T-helper 1 cell (primary cell): ENCODE data around the gene OR13J1.
"Not testable (repeated sequence)": the region's sequence is repeated elsewhere in the genome, so short reads cannot be mapped to it uniquely, and the experiment has no call there.

ENCODE experiments used
- DNase-seq, 5 donors: peaks; one replicate each; pipeline ENCODE4 v3.0.0-alpha.2; 2012 to 2020
- total RNA-seq, 4 donors: gene quantifications; one replicate each; lab custom pipeline; 2026; lab: John Stamatoyannopoulos, UW

Gene OR13J1, protein sequence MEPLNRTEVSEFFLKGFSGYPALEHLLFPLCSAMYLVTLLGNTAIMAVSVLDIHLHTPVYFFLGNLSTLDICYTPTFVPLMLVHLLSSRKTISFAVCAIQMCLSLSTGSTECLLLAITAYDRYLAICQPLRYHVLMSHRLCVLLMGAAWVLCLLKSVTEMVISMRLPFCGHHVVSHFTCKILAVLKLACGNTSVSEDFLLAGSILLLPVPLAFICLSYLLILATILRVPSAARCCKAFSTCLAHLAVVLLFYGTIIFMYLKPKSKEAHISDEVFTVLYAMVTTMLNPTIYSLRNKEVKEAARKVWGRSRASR
- total RNA-seq, result 0 reads per million in 4 donors

DNA sequence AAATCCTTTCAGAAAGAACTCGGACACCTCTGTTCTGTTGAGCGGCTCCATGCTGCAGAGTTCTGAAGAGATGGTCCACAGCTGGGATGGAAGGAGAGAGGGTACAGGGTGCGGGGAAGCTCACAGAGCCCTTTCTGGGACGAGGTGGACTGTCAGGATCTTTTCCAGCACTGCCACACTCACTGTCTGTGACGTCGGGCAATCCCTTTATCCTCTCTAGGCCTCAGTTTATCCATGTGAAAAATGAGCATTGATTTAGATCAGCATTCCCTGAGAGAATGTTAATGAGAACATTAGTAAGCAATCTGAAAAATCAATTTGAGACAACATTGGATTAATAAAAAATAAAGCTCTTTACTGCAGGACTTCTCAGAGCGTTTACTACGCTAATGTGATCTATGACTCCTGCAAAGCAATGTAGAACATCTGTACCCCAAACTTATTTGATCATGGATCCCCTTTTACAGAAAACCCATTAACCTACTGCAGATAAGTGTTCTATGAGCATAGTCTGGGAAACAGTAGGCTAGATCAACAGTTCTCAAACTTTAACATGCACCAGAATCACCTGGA, at the start of gene OR13J1:
TSS of gene OR13J1 (minus strand) at position 51 of the 573 bp plus-strand sequence. CDS start at position 51, 0 bp downstream.
- no peak for DNase-seq

DNA sequence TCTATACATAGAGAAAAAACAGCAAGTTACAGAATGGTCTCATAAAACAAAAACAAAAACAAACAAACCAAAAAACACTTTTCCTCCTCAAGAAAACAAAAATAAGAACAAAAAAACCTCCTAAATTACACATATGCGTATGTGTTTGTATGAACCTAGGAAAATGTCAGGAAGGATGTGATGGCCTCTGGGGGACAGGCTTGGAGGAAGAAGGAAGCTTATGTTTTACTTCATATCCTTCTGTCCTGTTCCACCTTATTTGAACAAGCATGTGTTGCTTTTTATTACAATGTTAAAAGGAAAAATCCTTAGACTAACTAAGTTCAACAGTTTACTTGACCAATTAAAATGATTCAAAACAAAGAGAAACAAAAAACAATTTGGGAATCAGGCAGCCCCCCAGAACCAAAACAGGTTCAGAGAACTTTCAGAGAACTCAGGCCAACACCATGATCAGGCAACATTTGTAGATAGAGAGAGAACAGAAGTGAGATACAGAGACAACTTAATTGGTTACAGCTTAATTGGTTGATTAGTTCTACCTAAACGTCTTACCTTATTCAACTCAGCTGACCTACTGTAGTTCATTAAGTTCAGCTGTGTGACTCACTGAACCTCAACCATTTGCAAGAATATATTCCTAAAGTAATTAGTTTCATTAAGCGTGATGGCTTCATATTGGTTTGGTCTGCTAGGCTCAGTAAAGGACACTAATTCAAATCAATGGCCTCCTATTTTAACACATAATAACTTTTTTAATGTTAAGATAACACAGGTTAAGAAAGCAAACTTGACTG, 49.2 kb upstream of the OR13J1 start:
- no peak for DNase-seq

DNA sequence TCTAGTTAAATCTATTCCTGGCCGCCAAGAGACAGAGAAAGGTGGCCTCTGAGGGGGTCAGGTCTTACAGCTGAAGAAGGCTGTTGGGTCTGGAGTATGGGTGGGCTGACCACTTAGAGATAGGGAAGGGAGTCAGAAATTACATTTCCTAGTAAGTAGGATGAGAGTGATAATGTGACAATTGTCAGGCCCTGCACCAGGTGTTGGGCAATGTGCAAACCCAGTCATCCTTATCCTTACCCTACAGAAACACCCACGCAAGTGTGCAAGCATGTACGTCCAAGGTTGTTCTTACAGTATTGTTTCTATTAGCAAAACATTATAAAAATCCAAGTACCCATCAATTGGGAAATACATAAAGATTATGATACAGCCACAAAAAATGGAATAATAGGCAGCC, 48.6 kb upstream of the OR13J1 start:
- DNase-seq, result no peak

DNA sequence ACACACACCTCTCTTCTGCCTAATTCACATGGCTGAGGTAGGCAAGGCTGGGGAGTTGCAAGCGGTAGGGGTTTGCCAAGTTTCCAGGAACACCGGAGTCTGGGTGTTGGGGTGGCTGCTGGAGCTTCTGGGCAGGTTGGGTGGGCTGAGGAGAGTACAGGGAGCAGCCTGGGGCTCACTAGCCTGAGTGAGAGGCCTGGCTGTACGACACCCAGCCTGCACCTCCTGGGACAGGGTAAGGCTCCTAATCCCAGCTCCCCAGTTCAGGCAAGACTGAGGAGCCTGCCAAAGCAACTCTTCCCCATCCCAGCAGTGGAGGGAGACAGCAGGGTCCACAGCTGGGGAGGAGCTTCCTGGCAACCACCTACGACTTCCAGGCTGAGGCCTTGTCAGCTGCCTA, 47.1 kb upstream of the OR13J1 start:
- DNase-seq, result no peak

DNA sequence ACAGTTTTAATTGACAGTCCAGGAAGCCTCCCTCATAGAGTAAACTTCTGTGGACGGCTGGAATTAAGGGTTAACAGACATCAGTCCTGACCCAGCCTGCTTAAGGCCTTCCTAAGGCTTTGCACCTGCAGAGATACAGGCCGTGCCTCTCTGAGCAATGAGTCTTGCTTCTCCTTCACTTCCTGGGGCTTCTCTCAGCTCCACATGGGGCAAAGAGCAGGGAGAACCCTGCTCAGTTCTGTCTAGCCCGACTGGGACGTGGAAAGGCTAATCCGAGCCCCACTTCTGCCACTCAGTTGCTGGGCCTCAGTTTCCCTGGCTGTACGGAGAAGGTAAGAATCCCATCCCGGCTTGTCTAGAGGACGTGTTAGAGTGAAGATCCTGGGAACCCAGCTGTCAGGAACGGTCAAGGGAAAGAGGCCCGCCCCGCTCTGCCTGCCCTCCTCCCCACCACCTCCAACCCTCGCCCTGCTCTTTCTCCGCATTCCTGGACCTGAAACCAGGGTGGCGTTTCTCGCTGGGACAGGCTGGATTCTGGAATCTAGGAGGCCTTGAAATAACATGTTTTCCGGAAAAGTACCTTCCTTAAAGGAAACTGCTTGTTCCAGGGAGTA, 45.6 kb upstream of the OR13J1 start:
- DNase-seq, result no peak

DNA sequence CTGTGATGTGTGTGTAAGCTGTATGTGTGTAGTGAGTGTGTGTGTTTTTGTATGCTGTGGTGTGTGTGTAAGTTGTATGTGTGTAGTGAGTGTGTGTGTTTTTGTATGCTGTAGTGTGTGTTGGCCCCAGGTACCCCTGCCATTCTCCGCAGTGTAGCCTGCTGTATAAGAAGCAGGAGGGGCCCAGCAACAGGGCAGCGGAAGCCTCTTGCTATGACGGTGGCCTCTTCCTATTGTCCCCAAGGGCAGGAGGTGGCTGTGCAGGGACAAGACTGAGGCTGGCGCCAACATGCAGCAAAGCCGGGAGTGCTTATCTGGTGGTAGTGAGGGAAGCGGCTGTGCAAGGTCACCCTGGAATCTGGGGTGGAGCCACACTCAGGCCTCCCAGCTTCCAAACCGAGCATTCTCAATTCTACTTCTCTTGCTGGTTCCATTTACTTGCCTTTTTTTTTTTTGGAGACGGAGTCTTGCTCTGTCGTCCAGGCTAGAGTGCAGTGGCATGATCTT, 44.2 kb upstream of the OR13J1 start:
- DNase-seq, result peak in 1 of 5 donors; percentile 23

DNA sequence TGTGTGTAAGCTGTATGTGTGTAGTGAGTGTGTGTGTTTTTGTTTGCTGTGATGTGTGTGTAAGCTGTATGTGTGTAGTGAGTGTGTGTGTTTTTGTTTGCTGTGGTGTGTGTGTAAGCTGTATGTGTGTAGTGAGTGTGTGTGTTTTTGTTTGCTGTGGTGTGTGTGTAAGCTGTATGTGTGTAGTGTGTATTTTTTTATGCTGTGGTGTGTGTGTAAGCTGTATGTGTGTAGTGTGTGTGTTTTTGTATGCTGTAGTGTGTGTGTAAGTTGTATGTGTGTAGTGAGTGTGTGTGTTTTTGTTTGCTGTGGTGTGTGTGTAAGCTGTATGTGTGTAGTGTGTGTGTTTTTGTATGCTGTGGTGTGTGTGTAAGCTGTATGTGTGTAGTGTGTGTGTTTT, 43.2 kb upstream of the OR13J1 start:
- not testable (repeated sequence) for DNase-seq

DNA sequence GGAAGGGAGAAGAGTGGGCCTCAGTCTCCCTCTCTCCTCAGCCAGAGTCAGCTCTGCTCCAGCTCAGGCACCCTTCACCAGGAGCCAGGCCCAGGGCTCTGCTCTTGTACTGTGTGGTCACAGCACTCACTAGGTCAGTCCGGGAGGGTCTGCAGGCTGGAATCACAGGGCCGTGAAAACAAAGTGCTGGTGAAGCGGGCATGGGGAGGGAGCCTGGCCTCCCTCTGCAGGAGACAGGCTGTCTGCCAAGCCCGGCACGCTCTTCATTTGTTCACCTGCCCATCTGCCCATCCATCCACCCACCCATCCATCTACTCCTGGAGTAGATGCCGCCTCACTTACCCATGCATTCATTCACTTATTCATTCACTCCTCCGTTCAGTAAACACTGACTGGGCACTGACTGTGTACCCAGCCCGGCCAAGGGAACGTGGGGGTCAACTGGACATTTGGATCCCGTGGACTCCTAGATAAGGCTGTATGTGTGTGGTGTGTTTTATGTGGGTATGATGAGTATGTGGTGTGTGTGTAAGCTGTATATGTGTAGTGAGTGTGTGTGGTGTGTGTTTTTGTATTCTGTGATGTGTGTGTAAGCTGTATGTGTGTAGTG, 42.7 kb upstream of the OR13J1 start:
- DNase-seq, result no peak

DNA sequence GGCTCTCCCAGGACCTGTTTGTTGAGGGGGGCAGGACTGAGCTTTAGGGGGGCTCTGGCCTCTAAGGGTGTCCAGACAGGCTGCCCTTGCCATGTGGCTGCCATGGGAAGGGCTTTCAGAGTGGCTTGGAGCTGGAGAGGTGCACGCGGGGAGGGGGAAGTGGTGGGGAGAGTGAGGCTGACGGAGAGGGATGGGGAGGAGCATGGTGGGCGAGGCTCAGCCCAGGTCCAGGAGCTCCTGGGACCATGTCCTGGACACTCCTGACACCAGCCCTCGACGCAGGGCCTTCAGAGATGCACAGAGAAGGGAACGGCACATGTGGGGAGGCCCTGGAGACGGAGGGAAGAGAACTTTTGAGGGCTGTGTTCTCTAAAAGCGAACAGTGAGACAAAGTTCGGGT, 41.5 kb upstream of the OR13J1 start:
- DNase-seq, result no peak

DNA sequence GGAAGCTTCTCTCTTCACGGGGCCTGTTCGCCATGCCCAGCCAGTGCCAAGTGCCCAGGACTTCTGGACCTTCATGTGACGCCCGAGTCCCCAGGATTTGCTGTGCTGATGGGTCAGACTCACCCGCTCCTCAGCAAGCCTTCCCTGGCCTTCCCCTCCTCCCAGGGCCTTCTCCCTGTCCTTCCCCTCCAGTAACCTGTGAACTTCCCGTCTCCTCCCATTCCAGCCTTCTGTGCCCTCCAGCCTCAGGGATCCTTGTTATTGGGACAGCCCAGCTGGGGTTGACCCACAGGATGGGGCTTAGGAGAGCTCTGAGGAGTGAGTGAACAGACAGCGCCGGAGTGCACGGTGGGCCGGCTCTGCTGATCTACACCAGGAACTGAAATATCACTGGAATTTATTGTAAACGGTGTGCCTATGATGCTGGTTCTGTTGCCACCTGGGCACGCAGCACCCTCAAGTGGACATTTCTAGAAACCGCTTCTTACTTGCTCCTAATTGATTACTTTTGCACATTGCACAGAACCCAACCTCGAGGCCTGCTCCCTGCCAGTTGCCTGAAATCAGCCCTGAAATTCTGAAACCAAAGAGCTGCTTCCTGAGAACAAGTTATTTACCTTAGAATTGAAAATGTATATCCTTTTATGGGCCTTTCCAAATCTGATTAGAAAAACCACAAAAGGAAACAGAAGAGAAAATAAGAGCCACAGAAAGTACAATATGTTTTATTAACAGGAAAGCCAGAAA, 40.6 kb upstream of the OR13J1 start:
- peak in 3 of 5 donors; percentile 23 to 66 (median 34) for DNase-seq

DNA sequence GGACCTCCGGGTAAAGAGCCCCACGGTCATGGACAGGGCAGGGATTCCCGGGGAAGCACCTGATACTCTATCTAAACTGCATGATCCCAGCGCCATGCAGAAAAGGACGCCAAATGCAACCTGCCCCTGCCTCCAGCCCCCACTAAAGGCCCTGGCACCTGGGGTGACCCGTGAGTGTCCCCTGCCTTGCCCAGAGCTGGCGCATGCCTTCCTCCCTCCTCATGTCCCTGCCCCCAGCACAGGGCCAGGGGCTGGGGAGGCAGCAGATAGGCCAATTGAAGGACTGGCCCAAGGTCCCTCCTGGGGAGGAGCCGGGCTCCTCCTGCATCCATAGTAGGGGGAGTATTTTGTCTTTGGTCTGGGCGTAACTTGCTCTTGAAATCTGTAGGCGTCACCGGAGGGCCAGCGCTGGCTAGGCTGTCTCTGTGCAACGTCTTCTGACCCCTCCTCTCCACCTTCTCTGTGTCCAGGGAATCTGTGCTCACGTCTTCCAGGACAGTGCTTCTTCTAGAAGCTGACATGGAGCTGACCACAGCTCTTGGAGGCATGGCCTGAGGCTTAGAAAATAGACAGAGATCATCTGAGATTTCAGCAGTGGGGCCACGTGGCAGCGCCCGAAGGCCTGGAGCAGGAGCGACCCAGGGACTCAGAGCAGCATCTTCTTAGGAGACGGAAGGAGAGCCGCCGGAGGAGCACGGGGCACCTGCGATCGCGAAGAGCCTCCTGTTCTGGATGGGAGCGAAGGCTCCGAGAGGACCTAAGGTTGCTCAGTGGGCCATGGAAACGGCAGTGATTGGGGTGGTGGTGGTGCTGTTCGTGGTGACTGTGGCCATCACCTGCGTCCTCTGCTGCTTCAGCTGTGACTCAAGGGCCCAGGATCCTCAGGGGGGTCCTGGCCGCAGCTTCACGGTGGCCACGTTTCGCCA, 39.7 kb upstream of the OR13J1 start:
- DNase-seq, result no peak

DNA sequence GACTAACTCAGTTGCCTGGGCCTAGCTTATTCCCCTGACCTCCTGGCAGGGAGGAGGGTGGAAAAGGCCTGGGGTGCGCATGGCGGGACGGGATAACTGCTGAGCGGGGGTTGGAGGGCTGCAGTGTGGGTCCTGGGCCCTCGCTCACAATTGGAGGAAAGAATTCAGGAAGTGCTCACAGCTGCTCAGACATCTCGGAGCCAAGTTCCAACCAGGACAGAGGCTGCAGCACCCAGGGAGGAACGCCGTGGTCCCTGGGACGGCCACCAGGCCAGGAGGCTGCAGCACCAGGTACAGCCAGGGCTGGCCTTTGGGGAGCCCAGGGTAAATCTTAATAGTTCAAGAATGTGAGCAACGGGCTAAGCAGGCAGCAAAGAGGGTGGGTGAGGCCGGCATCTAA, 39.1 kb upstream of the OR13J1 start, which contains the start of gene SPAAR:
TSS of gene SPAAR (plus strand) at position 217 of the 400 bp plus-strand sequence. CDS start 974 bp downstream, outside the sequence.
- DNase-seq, result no peak

DNA sequence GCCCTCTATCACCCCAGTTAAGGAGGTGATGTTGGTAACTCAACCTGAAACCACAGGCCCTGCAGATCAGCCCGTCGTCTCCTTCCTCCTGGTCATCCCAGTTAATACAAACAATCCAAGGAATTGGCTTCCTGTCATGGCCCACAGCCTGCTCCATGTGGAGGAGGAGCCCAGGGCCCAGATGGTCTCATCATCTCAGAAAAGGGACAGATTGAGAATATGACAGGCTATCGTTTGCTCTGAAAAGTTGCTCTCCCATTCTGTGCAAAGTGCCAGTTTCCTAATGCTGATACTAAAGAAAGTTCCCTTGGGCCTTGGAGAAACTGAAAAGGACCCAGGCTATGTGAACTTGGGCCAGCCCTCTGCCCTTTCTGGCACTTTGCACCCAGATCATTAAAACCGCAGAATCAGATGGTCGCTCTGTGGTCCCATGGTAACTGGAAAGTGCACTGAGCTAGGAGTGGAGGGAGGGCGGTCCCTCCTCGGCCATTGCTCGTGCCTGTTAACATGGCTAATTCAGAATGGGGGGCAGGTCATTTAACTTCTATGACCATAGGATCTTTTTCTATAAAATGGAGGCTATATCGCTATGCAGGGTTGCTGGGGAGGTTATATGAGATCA, 38.4 kb upstream of the OR13J1 start:
- DNase-seq, result no peak

DNA sequence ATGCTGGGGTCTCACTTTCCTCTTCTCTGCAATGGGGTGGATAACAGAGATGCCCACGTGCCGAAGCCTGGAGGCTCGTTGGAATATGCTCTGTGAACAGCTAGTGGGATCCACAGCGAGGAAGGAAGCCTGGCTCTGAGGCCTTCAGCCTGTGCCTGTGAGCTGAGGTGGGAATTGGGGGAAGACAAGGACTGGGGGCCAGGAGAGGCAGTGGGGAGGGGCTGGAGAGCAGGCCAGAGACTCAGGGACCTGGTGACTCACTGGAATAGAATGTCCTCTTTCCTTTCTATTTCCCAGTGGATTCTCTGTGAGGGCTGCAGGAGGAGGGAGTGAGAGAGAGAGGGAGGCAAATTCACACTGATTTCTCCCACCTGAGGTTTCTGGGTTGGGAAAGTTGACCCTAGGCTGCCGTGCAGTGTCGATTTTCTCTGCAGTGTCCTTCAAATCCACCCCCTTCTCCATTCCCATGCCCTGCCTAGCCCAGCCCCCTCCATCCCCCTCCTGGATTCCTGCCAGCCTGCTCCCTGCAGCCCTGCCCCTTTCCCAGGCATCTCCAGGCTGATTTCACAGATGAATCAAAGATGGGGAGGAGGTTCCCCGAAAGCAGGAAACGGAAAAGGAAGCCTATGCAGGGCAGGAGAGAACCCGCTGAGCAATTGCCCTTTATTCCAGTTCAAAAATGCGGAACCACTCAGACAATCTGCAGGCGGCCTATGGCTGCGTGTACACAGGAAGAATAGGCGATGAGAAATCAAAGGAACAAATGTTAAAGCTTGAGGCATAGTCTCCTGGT, 37.7 kb upstream of the OR13J1 start:
- no peak for DNase-seq

DNA sequence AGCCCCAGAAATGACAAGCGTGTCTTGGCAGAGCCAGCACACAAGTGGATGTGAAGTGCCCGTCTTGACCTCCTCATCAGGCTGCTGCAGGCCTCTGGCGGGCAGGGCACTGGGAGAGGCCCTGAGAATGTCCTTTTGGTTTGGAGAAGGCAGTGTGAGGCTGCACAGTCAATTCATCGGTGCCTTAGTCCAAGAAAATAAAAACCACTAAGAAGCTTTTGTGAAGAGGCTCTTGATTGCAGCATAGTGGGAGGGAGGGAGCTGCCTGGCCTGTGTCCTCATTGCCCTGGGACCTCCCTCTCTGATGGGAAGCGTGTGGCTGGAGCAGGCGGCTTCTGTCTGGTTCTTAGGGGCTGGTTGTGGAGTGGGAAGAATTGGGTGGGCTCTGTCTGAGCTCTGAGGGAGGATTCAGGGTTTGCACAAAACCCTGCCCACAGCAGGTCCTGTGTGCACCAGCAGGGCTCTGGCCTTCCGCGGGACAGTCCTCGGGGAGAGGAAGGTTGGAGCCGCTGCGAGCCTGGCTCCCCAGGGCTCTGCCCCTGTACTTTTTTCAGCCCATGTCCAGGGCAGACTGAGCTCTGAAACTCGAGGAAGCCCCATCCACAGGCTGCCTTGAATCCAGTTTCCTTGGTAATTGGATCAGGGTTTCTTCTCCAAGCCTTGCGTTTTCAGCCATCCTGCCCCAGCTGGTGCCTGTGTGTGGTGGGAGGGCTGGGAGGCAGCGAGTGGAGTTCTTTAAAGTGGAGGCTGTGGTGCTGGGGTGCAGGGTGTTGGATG, 36.9 kb upstream of the OR13J1 start:
- DNase-seq, result no peak

DNA sequence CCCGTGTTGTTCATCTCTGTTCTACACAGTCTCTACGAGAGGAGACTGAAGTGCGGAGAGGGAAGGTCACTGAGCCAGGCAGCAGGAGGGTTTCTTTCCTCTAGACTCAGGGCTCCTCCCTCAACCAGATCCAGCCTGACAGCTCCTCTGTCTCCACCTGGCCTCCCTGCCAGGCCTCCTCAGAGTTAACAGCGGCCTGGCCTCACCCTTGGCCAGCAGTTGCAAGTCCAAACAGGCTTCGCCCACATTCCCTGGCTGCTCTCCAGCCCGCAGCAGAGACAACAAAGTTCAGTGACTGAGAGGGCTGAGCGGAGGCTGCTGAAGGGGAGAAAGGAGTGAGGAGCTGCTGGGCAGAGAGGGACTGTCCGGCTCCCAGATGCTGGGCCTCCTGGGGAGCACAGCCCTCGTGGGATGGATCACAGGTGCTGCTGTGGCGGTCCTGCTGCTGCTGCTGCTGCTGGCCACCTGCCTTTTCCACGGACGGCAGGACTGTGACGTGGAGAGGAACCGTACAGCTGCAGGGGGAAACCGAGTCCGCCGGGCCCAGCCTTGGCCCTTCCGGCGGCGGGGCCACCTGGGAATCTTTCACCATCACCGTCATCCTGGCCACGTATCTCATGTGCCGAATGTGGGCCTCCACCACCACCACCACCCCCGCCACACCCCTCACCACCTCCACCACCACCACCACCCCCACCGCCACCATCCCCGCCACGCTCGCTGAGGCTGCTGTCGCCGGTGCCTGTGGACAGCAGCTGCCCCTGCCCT, 35.9 kb upstream of the OR13J1 start, which contains the start of gene HRCT1:
TSS of gene HRCT1 (plus strand) at position 291 of the 768 bp plus-strand sequence. CDS start at position 377, 86 bp downstream.
- DNase-seq, result no peak

DNA sequence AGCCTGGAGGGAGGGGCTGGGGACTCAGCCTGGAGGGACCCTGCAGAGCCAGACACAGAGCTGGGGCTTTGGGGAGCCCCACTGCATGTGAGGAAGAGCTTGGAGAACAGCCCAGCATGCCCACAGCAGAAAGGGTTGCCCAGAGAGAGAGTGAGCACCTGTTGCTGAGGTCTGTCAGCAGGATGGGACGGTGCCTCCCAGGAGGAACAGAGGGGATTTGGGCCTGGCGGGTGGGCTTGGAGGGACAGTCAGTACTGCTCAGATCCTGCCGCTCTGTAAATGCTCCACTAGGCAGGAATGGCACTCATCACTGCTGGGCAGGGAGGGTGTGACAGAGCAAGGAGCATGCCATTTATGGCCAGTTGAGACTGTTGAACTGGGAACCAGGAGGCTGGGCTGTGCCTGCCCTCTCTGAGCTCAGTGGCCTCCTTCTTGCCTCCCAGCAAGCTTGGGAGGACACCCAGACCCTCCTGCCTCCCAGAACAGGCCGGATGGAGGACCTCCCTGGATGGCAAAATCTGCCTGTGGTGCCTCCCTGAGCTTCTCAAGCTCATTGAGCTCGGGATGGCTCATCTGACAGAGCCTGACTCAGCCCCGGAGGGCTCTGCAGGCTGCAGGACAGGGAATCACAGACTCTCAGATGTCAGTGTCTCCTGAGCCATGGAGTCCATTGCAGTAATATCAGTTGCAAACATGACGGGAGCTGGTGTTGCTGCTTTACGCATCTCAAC, 35.0 kb upstream of the OR13J1 start:
- no peak for DNase-seq
